GM19023 (cell line): Measurements from ENCODE around the gene NARF.

Experiments used
- ATAC-seq: cut with Tn5 transposase; IDR thresholded peaks from one replicate; pipeline ENCODE4 v1.9.1; 2021; ENCODE audit warnings: mild to moderate bottlenecking, moderate library complexity; ENCODE audit not compliant: unreplicated experiment

NARF gene

GRCh38 chr17:82433560-82434215 lies 24.9 kb upstream of the NARF start:
- ATAC-seq, result no peak

DNA sequence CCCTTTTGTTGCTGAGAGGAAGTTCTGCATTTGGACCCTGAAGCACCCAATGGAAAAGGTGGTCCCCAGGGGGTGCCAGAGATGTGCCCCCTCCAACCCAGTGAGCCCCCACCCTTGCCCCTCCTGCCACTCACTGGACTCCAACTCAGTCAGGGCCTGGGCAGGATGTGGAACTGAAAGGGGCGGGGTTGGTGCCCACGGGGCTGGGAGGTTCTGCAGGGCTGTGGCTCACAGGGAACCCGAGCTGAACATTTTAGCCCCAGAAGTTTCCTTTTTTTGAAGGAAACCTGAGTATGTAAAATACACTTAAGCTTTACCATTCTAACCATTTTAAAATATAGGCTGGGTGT lies 24.4 kb upstream of the NARF start:
- no peak for ATAC-seq

DNA sequence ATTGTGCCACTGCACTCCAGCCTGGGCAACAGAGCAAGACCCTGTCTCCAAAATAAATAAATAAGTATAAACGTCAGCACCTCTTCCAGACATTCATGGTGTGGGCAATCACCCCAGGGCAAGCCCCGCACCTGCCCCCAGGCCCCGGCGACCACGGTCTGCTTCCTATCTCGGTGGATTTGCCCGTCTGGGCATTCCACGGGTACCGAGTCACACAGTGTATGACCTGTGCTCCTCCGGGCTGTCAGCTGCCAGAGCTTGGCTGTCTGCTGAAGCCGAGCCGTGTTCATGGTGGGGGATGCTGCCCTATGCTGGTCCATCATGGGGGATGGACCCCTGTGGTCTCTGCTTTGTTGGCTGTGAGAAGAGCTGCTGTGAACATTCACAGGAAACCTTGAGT lies 23.4 kb upstream of the NARF start:
- no peak for ATAC-seq

GRCh38 chr17:82435601-82436583 lies 22.6 kb upstream of the NARF start:
- no peak for ATAC-seq

DNA sequence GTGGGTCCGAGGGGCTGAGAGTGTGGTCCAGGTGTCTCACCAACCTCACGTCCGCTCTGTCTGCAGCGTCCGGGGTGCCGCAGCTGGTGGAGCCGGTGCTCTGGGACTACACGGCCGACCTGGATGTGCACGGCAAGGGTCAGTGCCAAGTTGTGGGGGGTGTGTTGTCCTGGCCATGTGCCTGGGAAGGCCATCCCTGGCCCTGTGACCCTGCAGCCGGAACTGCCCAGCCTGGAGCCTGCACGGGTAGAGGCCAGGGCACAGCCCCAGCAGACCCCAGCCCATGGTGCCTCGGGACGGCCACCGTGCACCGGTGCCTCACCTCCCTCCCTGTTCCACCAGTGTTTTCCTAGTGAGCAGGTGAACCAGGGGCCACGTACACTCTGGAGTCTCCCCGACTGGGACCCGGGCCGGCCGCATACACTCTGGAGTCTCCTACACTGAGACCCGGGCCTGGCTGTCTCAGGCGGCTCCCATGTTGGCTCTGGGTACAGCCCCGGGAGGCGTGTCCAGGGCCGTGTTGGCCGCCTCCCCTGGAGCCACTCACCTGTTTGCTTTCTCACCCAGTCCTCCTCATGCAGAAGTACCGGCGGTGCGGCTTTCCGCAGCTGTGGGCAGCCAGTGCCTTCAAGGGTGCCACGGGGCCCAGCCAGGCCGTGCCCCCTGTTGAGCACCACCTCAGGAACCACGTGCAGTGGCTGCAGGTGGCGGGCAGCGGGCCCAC lies 21.8 kb upstream of the NARF start:
- ATAC-seq, result no peak

DNA sequence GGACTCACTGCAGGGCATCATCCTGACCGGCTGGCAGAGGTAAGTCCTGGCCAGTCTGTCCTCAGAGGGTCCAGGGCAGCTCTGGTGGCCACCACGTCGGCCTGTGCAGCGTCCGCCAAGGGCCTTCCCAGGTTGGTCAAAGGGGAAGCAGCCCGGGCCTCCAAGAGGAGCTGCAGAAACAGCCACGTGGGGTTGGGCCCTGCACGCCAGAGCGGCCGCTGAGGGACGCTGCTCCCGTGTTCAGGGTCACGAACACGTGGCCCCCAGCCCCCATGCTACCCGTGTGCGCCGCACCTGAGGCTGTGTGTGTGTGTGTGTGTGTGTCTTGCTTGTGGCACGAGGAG lies 21.2 kb upstream of the NARF start:
- ATAC-seq, result no peak

DNA sequence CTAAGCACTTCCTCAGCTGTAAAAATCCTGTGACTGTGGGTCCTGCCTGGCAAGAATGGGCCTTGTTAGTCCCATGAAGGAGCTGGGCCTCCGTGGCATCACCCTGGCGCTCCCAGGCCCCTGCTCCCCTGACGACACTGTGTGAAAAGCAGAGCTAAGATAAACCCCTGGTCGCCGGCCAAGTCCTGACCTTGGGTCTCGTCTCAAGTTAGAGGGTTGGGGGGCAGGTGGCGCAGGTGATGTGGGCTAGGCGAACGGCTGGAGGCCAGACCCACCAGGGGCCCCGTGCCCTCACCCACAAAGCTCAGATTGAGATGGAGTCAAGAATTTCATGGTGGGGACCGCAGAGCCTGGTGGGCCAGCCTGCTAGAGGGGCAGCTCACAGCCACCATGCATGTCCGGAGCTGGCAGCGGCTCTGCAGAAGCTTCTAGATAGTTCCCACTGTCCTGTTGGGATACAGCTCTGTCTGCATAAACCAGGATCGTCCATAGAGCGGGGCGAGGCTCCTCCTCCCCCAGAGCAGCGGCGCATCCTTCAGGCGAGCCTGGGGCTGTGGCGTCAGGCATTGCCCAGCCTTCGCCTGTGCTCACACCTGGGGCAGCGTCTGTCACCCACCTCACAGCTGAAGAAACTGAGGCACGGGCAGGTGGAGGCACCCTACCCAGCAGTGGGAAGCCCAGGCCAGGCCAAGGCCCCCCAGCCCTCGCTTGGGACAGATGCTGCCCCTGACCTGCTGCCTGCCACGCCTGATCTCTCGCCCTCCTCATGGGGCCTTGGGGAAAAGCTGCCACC lies 19.9 kb upstream of the NARF start:
- ATAC-seq, result no peak

DNA sequence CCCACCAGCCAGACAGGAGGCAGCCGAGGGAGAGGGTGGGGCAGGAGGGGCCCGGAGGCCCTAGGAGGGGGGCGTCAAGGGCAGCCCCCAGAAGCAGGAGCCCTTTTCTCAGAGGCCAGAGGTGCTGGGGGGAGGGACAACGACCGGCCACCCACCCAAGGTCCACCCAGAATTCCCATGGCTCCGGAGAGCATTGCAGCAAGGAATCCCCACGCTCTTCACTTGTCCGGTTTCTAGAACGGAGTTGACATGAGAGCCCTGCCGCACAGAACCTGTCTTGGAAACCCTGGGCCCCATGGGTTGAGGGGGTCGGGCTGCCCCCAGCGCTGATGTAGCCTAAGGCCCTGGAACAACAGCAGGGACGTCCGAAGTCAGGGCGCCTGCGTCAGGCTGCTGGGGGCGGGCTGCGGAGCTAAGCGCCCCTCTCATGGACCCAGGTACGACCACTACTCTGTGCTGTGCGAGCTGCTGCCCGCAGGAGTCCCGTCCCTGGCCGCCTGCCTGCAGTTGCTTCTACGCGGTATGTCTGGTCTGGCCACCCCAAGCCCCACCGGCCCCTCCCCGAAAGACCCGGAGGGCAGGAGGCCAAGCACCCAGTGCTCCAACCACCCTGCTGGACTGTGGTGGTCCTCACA lies 19.2 kb upstream of the NARF start:
- no peak for ATAC-seq

DNA sequence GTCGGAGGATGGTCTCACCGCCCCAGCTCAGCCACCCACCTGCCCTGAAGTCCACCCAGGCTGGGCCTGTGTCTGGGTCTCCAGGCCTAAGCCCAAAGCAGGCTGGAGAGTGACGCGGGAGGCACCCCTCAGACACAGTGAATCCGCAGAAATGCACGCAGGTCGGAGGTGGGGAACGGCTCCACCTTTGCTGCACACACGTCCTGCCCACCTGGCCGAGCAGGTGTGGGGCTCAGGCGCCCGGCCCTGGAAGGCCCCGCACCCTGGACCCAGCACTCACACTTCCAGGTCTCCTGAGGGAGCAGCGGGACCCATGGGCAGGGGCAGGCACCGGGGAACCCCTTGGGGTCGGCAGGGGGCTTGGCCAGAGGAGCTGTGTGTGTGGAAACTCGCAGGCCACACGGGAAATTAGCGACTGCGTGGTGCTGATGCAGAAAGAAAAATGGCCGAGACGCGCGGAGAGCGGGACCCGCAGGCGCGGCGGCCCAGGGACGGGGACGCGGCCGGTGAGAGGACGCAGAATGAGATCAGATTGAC lies 18.6 kb upstream of the NARF start:
- ATAC-seq, result no peak

DNA sequence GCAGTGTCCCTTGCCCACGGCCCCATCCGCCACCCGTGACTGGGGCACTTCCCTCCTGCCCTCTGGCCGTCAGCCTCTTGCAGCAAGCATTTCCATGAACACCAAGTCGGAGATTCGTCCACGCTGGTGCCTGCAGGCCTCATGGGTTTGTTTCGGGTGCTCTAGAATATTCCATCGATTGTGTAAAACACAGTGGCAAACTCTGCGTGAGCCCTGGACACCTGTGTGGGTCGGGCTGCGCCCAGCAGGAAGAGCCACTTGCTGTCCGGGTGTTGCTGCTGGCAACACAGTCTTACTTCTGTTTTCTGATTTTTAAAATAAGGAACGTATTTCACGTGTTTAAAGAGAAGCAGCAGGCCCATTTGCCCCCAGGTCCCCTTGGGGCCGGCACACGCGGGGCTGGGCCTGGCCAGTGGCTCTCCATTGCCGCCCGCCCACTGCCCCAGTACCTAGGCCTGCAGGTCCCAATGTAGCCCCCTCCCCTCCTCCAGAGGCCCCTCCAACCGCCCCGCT lies 18.0 kb upstream of the NARF start:
- ATAC-seq, result no peak

GRCh38 chr17:82440991-82441627 lies 17.4 kb upstream of the NARF start:
- ATAC-seq, result no peak

- ATAC-seq, result no peak
These were observed 16.7 kb upstream of the NARF start for GRCh38 chr17:82441691-82442487.

GRCh38 chr17:82442643-82443464 lies 15.7 kb upstream of the NARF start:
- ATAC-seq, result no peak

DNA sequence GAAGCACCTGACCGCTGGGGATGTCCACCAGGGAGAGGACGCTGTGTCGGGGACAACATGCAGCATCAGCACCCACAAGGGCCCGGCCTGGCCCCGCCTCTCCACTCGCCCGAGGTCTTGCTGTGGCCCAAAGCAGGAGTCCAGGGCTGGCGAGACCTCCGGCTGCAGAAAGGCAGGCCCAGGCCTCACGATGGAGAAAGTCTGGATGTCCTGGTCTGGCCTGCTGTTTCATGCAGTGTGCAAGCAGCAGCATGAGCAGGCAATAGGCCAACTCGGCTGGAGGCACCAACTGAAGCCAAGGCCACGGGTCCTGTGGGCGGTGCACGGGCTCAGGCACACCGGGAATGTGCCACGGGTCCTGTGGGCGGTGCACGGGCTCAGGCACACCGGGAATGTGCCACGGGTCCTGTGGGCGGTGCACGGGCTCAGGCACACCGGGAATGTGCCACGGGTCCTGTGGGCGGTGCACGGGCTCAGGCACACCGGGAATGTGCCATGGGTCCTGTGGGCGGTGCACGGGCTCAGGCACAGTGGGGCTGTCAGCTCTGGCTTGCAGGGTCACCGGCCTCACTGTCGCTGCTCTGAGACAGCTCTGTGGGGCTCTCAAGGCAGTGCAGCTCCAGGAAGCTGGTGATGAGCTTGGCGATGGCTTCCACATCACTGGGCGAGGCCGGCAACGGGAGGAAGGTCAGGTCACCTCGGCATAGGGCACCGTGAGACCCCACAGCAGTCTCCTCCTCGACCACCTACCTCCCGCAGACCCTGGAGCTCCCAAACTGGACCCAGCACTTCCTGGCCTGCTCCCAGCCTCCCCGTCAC lies 14.9 kb upstream of the NARF start:
- ATAC-seq, result no peak

- no peak for ATAC-seq
These were observed 14.2 kb upstream of the NARF start for GRCh38 chr17:82444284-82444893.

DNA sequence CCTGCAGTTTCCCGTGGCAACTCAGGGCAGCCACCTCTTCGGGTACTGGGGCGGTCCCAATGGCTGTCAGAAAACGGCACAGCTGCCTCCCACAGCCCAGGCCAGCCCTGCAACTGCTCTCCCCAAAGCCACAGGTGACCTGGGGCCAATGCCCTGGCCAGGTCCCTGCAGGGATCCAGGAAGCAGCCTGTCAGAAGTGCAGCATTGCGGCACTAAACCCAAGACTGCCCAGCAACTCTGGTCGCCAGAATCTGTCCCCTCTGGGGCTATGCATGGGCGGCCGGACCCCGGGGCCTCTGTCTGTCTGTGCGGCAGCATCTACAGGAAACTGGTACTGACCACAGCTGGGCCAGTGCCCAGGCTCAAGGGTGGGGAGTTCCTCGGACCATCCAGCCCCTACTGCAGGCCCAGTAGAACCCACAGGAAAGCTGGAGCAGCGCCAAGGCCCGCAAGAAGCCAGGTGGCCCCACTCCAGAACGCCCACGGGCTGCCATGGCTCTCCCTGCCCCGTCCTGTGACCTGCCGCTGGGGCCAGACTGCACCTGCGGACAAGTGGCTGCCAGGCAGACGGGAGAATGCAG lies 13.5 kb upstream of the NARF start:
- no peak for ATAC-seq
